HEK293T (cell line): ENCODE data around the gene SNRNP200.

Experiments
- CTCF ChIA-PET: fragments of 350-600 bp; formaldehyde crosslinking; extraction: SDS; loops from one replicate; lab custom pipeline; 2021; ENCODE audit warnings: antibody characterized with exemption, inconsistent platforms; lab: Yijun Ruan, JAX
- POLR2A ChIA-PET: fragments of 350-600 bp; formaldehyde crosslinking; extraction: SDS; loops from one replicate; lab custom pipeline; 2020; ENCODE audit warnings: antibody characterized with exemption, inconsistent platforms; lab: Yijun Ruan, JAX
- DNase-seq: peaks from one replicate; pipeline ENCODE4 v3.0.0; 2012; ENCODE audit warnings: mixed read lengths; ENCODE audit errors: extremely low spot score
- ARNT ChIP-seq: fragments of 450-650 bp; IDR thresholded peaks from 2 replicates; pipeline ENCODE4 v1.6.1; 2017; ENCODE audit warnings: mild to moderate bottlenecking
- BHLHE40 ChIP-seq: fragments of 450-650 bp; IDR thresholded peaks from 2 replicates; pipeline ENCODE4 v1.6.1; 2016; ENCODE audit warnings: mild to moderate bottlenecking, moderate library complexity, borderline replicate concordance
- CTBP1 ChIP-seq: fragments of 450-650 bp; IDR thresholded peaks from 2 replicates; pipeline ENCODE4 v1.6.1; 2016; ENCODE audit warnings: borderline replicate concordance
- ELF4 ChIP-seq: fragments of 450-650 bp; IDR thresholded peaks from 2 replicates; pipeline ENCODE4 v1.6.1; 2017; ENCODE audit warnings: antibody characterized with exemption
- FOXA1 ChIP-seq: fragments of 450-650 bp; IDR thresholded peaks from 2 replicates; pipeline ENCODE4 v1.6.1; 2016; ENCODE audit warnings: mild to moderate bottlenecking
- FOXK2 ChIP-seq: fragments of 450-650 bp; IDR thresholded peaks from 2 replicates; pipeline ENCODE4 v1.6.1; 2016; ENCODE audit warnings: mild to moderate bottlenecking
- FOXM1 ChIP-seq: fragments of 450-650 bp; IDR thresholded peaks from 2 replicates; pipeline ENCODE4 v1.6.1; 2017; ENCODE audit warnings: mild to moderate bottlenecking, borderline replicate concordance
- HDGF ChIP-seq: fragments of 450-650 bp; IDR thresholded peaks from 2 replicates; pipeline ENCODE4 v1.6.1; 2017; ENCODE audit warnings: antibody characterized with exemption, borderline replicate concordance
- L3MBTL2 ChIP-seq: fragments of 450-650 bp; conservative IDR thresholded peaks from 2 replicates; pipeline ENCODE4 v1.6.1; 2016; ENCODE audit warnings: mild to moderate bottlenecking
- LEF1 ChIP-seq: fragments of 450-650 bp; IDR thresholded peaks from 2 replicates; pipeline ENCODE4 v1.6.1; 2017; ENCODE audit warnings: mild to moderate bottlenecking, borderline replicate concordance
- NFRKB ChIP-seq: fragments of 450-650 bp; IDR thresholded peaks from 2 replicates; pipeline ENCODE4 v1.6.1; 2016; ENCODE audit warnings: mild to moderate bottlenecking, moderate library complexity
- SP1 ChIP-seq: fragments of 450-650 bp; IDR thresholded peaks from 2 replicates; pipeline ENCODE4 v1.6.1; 2017
- SUZ12 ChIP-seq: fragments of 450-650 bp; IDR thresholded peaks from 2 replicates; pipeline ENCODE4 v1.6.1; 2016; ENCODE audit warnings: mild to moderate bottlenecking
- TARDBP ChIP-seq: fragments of 450-650 bp; IDR thresholded peaks from 2 replicates; pipeline ENCODE4 v1.6.1; 2016
- ZNF384 ChIP-seq: fragments of 450-650 bp; IDR thresholded peaks from 2 replicates; pipeline ENCODE4 v1.6.1; 2016
- TF ChIP-seq, protein P1 (sequence below): fragments of 450-650 bp; IDR thresholded peaks from 2 replicates; pipeline ENCODE4 v1.6.1; 2016

SNRNP200 gene

GRCh38 chr2:96318723-96319122, 13.4 kb upstream of the SNRNP200 start:
- DNase-seq, result no peak
- CTCF ChIA-PET, result no interaction called here
- TF ChIP-seq HDGF, result no peak
- TF ChIP-seq BHLHE40, result no peak
- no peak for TF ChIP-seq SUZ12
- no peak for TF ChIP-seq ELF4
- no peak for TF ChIP-seq ZNF384
- no peak for TF ChIP-seq TARDBP
- no peak for TF ChIP-seq FOXM1
- TF ChIP-seq, protein P1, sequence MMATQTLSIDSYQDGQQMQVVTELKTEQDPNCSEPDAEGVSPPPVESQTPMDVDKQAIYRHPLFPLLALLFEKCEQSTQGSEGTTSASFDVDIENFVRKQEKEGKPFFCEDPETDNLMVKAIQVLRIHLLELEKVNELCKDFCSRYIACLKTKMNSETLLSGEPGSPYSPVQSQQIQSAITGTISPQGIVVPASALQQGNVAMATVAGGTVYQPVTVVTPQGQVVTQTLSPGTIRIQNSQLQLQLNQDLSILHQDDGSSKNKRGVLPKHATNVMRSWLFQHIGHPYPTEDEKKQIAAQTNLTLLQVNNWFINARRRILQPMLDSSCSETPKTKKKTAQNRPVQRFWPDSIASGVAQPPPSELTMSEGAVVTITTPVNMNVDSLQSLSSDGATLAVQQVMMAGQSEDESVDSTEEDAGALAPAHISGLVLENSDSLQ, result no peak
- TF ChIP-seq NFRKB, result no peak
- TF ChIP-seq LEF1, result no peak
- TF ChIP-seq SP1, result no peak
- POLR2A ChIA-PET, result interaction anchor here (3.8 kb wide), 2 partner anchors 12 to 15 kb away, joined by 60 to 76 read pairs; partner anchors contain the start of genes NCAPH and SNRNP200

GRCh38 chr2:96317584-96317997, 12.2 kb upstream of the SNRNP200 start:
- no peak for DNase-seq
- TF ChIP-seq FOXA1, result no peak
- ChIA-PET POLR2A (no interaction called here), CTCF (no interaction called here)

- no peak for TF ChIP-seq LEF1
- TF ChIP-seq NFRKB, result no peak
- no peak for TF ChIP-seq FOXM1
- TF ChIP-seq HDGF, result no peak
- TF ChIP-seq ELF4, result no peak
- no peak for TF ChIP-seq SUZ12
- no peak for TF ChIP-seq FOXA1
- TF ChIP-seq CTBP1, result no peak
- TF ChIP-seq FOXK2, result no peak
- no peak for TF ChIP-seq BHLHE40
- TF ChIP-seq, protein P1, result no peak
- no peak for TF ChIP-seq SP1
- TF ChIP-seq TARDBP, result no peak
- TF ChIP-seq L3MBTL2, result no peak
- no peak for TF ChIP-seq ARNT
- POLR2A ChIA-PET, result interaction anchor here (1.9 kb wide), 1 partner anchor 8 kb away, joined by 6 read pairs; the partner anchor contains the start of gene ITPRIPL1
- no peak for DNase-seq
- CTCF ChIA-PET, result no interaction called here
Measured at GRCh38 chr2:96316999-96317398, 11.7 kb upstream of the SNRNP200 start.

GRCh38 chr2:96315400-96316071, 10.2 kb upstream of the SNRNP200 start:
- DNase-seq, result no peak
- TF ChIP-seq CTBP1 (no peak), L3MBTL2 (no peak), HDGF (no peak)
- TF ChIP-seq, protein P1, result no peak
- ChIA-PET POLR2A (interaction anchor here (0.6 to 1.9 kb wide), 5 partner anchors 8 to 107 kb away, joined by 3 to 7 read pairs (median 5); partner anchors contain the start of genes ITPRIPL1 and NCAPH), CTCF (interaction anchor here (0.8 kb wide), 1 partner anchor 8 kb away, joined by 3 read pairs; no protein-coding TSS in a partner anchor)

DNA sequence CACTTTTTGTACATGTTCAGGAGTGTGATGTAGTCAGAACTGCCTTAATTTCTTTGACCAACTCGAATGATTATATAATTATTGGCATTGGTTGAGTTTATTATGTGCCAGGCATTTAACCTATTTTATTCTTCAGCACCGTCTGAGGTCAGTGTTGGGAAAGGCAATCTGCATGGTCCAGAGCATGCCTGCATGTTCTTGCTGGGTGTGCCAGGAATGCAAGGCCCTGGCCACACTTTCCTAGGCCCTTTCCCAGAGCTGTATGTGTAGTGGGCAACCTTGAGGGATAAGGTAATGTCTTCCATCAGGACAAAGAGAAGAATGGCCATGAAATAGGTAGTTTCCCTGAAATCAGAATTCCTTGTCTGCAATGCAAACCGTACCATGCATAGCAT, 9.7 kb upstream of the SNRNP200 start:
- TF ChIP-seq SP1 (no peak), BHLHE40 (no peak), ELF4 (no peak), FOXK2 (no peak), FOXM1 (no peak), ZNF384 (no peak), HDGF (no peak), SUZ12 (no peak), CTBP1 (no peak), FOXA1 (no peak), L3MBTL2 (no peak), LEF1 (no peak), TARDBP (no peak), ARNT (no peak), NFRKB (no peak)
- TF ChIP-seq, protein P1, result no peak
- POLR2A ChIA-PET, result interaction anchor here (0.6 to 1.9 kb wide), 5 partner anchors 9 to 107 kb away, joined by 3 to 7 read pairs (median 5); partner anchors contain the start of genes ITPRIPL1 and NCAPH
- DNase-seq, result no peak
- CTCF ChIA-PET, result no interaction called here
